Measurements from ENCODE around the gene RFNG.

DNA sequence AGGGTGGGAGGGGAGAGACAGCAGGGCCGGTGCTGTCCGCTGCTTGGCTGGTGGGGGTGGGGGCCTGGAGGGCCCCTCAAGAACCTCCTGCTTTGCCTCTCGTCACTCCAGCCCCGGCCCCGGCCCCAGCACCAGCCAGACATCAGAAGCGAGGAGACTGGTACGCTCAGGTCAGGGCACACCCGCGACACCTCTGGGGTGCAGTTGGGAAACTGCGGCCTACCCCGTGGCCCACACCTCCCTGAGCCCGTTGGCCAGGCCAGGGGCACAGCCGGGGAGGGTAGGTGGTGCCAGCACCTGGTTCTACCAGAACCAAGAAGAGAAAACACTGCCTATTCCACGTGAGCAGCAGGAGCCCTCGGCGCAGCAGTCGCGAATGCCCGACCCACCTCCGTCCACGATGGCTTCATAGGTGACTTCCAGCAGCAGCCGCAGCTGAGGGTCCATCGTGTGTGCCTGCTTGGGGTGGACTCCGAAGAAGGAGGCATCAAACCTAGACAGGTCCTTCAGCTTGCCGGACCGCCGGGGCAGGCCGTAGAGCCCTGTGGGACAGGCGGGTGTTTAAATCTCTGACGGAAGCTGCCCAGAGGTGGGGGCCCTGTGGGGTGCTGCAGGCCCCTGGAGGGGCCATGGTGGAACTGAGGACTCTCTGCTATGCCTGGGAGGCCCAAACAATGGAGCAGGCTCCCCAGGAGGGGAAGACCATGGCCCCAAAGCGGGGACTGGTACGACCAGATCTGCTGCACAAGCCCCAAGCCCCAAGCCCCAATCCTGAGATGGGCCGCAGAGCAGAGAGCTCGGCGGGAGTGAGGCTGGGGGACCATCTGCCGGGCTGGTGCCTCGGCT lies 43.5 kb upstream of the RFNG start:
- TF ChIP-seq, protein P1, sequence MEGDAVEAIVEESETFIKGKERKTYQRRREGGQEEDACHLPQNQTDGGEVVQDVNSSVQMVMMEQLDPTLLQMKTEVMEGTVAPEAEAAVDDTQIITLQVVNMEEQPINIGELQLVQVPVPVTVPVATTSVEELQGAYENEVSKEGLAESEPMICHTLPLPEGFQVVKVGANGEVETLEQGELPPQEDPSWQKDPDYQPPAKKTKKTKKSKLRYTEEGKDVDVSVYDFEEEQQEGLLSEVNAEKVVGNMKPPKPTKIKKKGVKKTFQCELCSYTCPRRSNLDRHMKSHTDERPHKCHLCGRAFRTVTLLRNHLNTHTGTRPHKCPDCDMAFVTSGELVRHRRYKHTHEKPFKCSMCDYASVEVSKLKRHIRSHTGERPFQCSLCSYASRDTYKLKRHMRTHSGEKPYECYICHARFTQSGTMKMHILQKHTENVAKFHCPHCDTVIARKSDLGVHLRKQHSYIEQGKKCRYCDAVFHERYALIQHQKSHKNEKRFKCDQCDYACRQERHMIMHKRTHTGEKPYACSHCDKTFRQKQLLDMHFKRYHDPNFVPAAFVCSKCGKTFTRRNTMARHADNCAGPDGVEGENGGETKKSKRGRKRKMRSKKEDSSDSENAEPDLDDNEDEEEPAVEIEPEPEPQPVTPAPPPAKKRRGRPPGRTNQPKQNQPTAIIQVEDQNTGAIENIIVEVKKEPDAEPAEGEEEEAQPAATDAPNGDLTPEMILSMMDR (IDR thresholded peaks at IDR 0.05) = no peak
- TF ChIP-seq POLR2AphosphoS5 (IDR thresholded peaks at IDR 0.05) = no peak
- TF ChIP-seq POLR2A (IDR thresholded peaks at IDR 0.05) = no peak
